Caco-2 (cell line): ENCODE data around the gene SYT8. TPM values are rescaled to one million over a fixed set of nuclear protein-coding genes. Genes with fewer than 3 reads are reported as not detected.

ENCODE experiments used
- BruUV-seq: library from RNA; stranded (reverse); fragments of 400-500 nt; replicated peaks from 2 replicates; lab custom pipeline; 2021; lab: Mats Ljungman, UMichigan
- CTCF ChIA-PET: fragments of 300-600 bp; sonication (Branson Sonifier 250); formaldehyde crosslinking; loops from one replicate; lab custom pipeline; 2022; ENCODE audit warnings: antibody characterized with exemption; lab: Charles Lee
- POLR2A ChIA-PET: fragments of 300-600 bp; sonication (Branson Sonifier 250); formaldehyde crosslinking; loops from one replicate; lab custom pipeline; 2022; ENCODE audit warnings: antibody characterized with exemption; lab: Charles Lee
- DNase-seq, 2 experiments: peaks; one replicate each; pipeline versions ENCODE4 v3.0.0 to v3.0.0-alpha.2; 2020 to 2022
- H3K27me3 ChIP-seq: replicated peaks from 2 replicates; pipeline ENCODE4 v1.6.0; 2011; ENCODE audit warnings: low read length; ENCODE audit not compliant: control insufficient read depth, insufficient read depth
- H3K36me3 ChIP-seq: 2 replicates; pipeline ENCODE4 v1.5.1; 2011; ENCODE audit warnings: low read length; ENCODE audit not compliant: control insufficient read depth, insufficient read depth
- H3K4me1 ChIP-seq: fragments of 250-450 bp; sonication (Bioruptor Pico); 2 replicates; pipeline ENCODE4 v1.5.1; 2020; ENCODE audit warnings: mild to moderate bottlenecking
- H3K4me3 ChIP-seq: 2 replicates; pipeline ENCODE4 v1.5.1; 2011; ENCODE audit warnings: low read depth, mild to moderate bottlenecking, control low read depth, low read length
- H3K9me3 ChIP-seq: fragments of 250-450 bp; sonication (Bioruptor Pico); 2 replicates; pipeline ENCODE4 v1.5.1; 2020; ENCODE audit warnings: mild to moderate bottlenecking, moderate library complexity
- H3K27ac Mint-ChIP-seq: one replicate; pipeline ENCODE4 v1.8.0; 2022; ENCODE audit warnings: mixed read lengths; ENCODE audit not compliant: unreplicated experiment
- H3K27me3 Mint-ChIP-seq: one replicate; pipeline ENCODE4 v1.8.0; 2022; ENCODE audit warnings: mixed read lengths; ENCODE audit not compliant: insufficient read depth, unreplicated experiment
- H3K36me3 Mint-ChIP-seq: one replicate; pipeline ENCODE4 v1.8.0; 2022; ENCODE audit warnings: mild to moderate bottlenecking, mixed read lengths; ENCODE audit not compliant: insufficient read depth, unreplicated experiment
- H3K4me1 Mint-ChIP-seq: one replicate; pipeline ENCODE4 v1.8.0; 2022; ENCODE audit warnings: low read depth, mixed read lengths; ENCODE audit not compliant: unreplicated experiment
- H3K4me3 Mint-ChIP-seq: one replicate; pipeline ENCODE4 v1.8.0; 2022; ENCODE audit warnings: mild to moderate bottlenecking, moderate library complexity, mixed read lengths; ENCODE audit not compliant: unreplicated experiment
- H3K9me3 Mint-ChIP-seq: one replicate; pipeline ENCODE4 v1.8.0; 2022; ENCODE audit warnings: mixed read lengths; ENCODE audit not compliant: unreplicated experiment
- CTCF ChIP-seq, 2 experiments: fragments of 200-600 bp in 1 of 2; IDR thresholded peaks; 1 replicate in 1 of 2; 2 replicates in 1 of 2; pipeline versions ENCODE4 v1.5.1 to v1.8.0; 2011 to 2022; ENCODE audit warnings: antibody characterized with exemption in 1 of 2, control low read depth in 1 of 2, inconsistent platforms in 1 of 2, low read depth in 1 of 2, low read length in 1 of 2, mild to moderate bottlenecking in 1 of 2, moderate library complexity in 1 of 2; ENCODE audit not compliant: insufficient read depth in 1 of 2, severe bottlenecking in 1 of 2, unreplicated experiment in 1 of 2
- intact Hi-C: fragments of 100-400 bp; cut with micrococcal nuclease; formaldehyde crosslinking; loops from one replicate; pipeline ENCODE4 v1.10.0; 2022; ENCODE audit not compliant: unreplicated experiment
- total RNA-seq: library from RNA; stranded (reverse); gene quantifications from 2 replicates; pipeline ENCODE4 v1.2.3, GENCODE V29; 2022

Gene SYT8
- total RNA-seq, 1 experiment from 2014 or later = 14.9 TPM

GRCh38 chr11:1831338-1832210 is 3.2 kb upstream of the SYT8 start:
- ChIA-PET POLR2A (interaction anchor here (0.5 to 0.7 kb wide), 2 partner anchors 74 to 179 kb away, joined by 3 read pairs; no protein-coding TSS in a partner anchor), CTCF (interaction anchor here (0.6 to 5.2 kb wide), 8 partner anchors 11 to 320 kb away, joined by 3 to 67 read pairs (median 11); no protein-coding TSS in a partner anchor)
- no peak for DNase-seq
- Mint-ChIP-seq H3K27ac (peak overlapping the region; percentile 98), H3K4me3 (peak overlapping the region; percentile 68), H3K4me1 (peaks cover 52% of the 10 kb centered on the region), H3K36me3 (peaks cover 25% of the 10 kb centered on the region), H3K27me3 (no peaks in the 10 kb centered on the region), H3K9me3 (no peaks in the 10 kb centered on the region)
- TF ChIP-seq CTCF (IDR thresholded peaks at IDR 0.05; ENCODE audit: insufficient read depth in 1 of 2, low read depth in 1 of 2, low read length in 1 of 2, severe bottlenecking in 1 of 2, unreplicated experiment in 1 of 2) = no peak
- TSS peak; percentile 72 for BruUV-seq
- no peak overlapping the region for H3K4me3 ChIP-seq
- intact Hi-C loops = loop anchor here (2.0 kb wide), 2 partner anchors 179 to 319 kb away; no protein-coding TSS in a partner anchor
- H3K27me3 ChIP-seq = no peaks in the 10 kb centered on the region
- no peaks in the 10 kb centered on the region for H3K36me3 ChIP-seq
- no peaks in the 10 kb centered on the region for H3K9me3 ChIP-seq
- H3K4me1 ChIP-seq = peaks cover 81% of the 10 kb centered on the region

GRCh38 chr11:1832211-1832919 is 2.4 kb upstream of the SYT8 start:
- intact Hi-C loops = no loop called here
- no peaks in the 10 kb centered on the region for H3K9me3 Mint-ChIP-seq
- TF ChIP-seq CTCF (IDR thresholded peaks at IDR 0.05; ENCODE audit: insufficient read depth in 1 of 2, low read depth in 1 of 2, low read length in 1 of 2, severe bottlenecking in 1 of 2, unreplicated experiment in 1 of 2) = peak; percentile 80 to 95
- no peaks in the 10 kb centered on the region for H3K27me3 Mint-ChIP-seq
- peaks cover 50% of the 10 kb centered on the region for H3K4me1 Mint-ChIP-seq
- Histone ChIP-seq H3K4me3 (no peak overlapping the region), H3K4me1 (peaks cover 78% of the 10 kb centered on the region), H3K36me3 (no peaks in the 10 kb centered on the region), H3K27me3 (no peaks in the 10 kb centered on the region), H3K9me3 (no peaks in the 10 kb centered on the region)
- peak in 1 of 2 experiments; percentile 70 for DNase-seq
- CTCF ChIA-PET = interaction anchor here (0.6 to 5.2 kb wide), 10 partner anchors 8 to 319 kb away, joined by 4 to 67 read pairs (median 24); partner anchors contain the start of gene TNNT3
- H3K4me3 Mint-ChIP-seq = peak overlapping the region; percentile 33
- POLR2A ChIA-PET = interaction anchor here (0.6 to 1.4 kb wide), 2 partner anchors 141 to 413 kb away, joined by 6 to 9 read pairs; no protein-coding TSS in a partner anchor
- H3K27ac Mint-ChIP-seq = peak overlapping the region; percentile 98
- H3K36me3 Mint-ChIP-seq = peaks cover 24% of the 10 kb centered on the region
- no TSS peak for BruUV-seq

GRCh38 chr11:1832920-1833295 is 1.9 kb upstream of the SYT8 start:
- no TSS peak for BruUV-seq
- TF ChIP-seq CTCF (IDR thresholded peaks at IDR 0.05; ENCODE audit: insufficient read depth in 1 of 2, low read depth in 1 of 2, low read length in 1 of 2, severe bottlenecking in 1 of 2, unreplicated experiment in 1 of 2) = no peak
- Histone ChIP-seq H3K9me3 (no peaks in the 10 kb centered on the region), H3K4me3 (no peak overlapping the region), H3K27me3 (no peaks in the 10 kb centered on the region), H3K36me3 (no peaks in the 10 kb centered on the region), H3K4me1 (peaks cover 84% of the 10 kb centered on the region)
- intact Hi-C loops = loop anchor here (1.0 kb wide), 1 partner anchor 370 kb away; no protein-coding TSS in a partner anchor
- H3K4me3 Mint-ChIP-seq = no peak overlapping the region
- ChIA-PET CTCF (interaction anchor here (0.6 to 5.2 kb wide), 15 partner anchors 8 to 529 kb away, joined by 3 to 67 read pairs (median 5); partner anchors contain the start of gene TNNT3), POLR2A (interaction anchor here (0.6 to 1.4 kb wide), 3 partner anchors 142 to 414 kb away, joined by 3 to 9 read pairs (median 6); no protein-coding TSS in a partner anchor)
- H3K36me3 Mint-ChIP-seq = peaks cover 19% of the 10 kb centered on the region
- DNase-seq = no peak
- peak overlapping the region; percentile 98 for H3K27ac Mint-ChIP-seq
- H3K27me3 Mint-ChIP-seq = no peaks in the 10 kb centered on the region
- no peaks in the 10 kb centered on the region for H3K9me3 Mint-ChIP-seq
- H3K4me1 Mint-ChIP-seq = peaks cover 44% of the 10 kb centered on the region
